ENCODE results near the gene ANKS1B.

ANKS1B gene

GRCh38 chr12:99553461-99553860 is 431.3 kb downstream of the ANKS1B start (continued):
- TF ChIP-seq PRDM4 (tag by site-specific recombination; IDR thresholded peaks at IDR 0.05) (no peak), ZNF529 (tag by site-specific recombination; IDR thresholded peaks at IDR 0.05; ENCODE audit: insufficient replicate concordance) (no peak)

- no peak overlapping the region for H3K4me3 ChIP-seq (ENCODE audit: low read depth, low read length)
- CTCF ChIA-PET, result no interaction called here
Measured at GRCh38 chr12:99552022-99552421, 432.7 kb downstream of the ANKS1B start.

GRCh38 chr12:99549651-99550050 is 435.1 kb downstream of the ANKS1B start:
- ChIA-PET POLR2A (no interaction called here), CTCF (no interaction called here)
- H3K4me1 ChIP-seq (ENCODE audit: control insufficient read depth, insufficient read depth, low read length), result no peaks in the 10 kb centered on the region
- no peak overlapping the region for H3K4me3 ChIP-seq (ENCODE audit: low read depth, low read length)
- no peaks in the 10 kb centered on the region for H3K36me3 ChIP-seq (ENCODE audit: control insufficient read depth in 2 of 2, insufficient read depth in 1 of 2, low read length in 2 of 2)
- no peak overlapping the region for H3K27ac ChIP-seq (ENCODE audit: extremely low read depth, low read depth, low read length)
- no peaks in the 10 kb centered on the region for H3K9me3 ChIP-seq (ENCODE audit: control insufficient read depth, insufficient read depth, low read depth, low read length)
- TF ChIP-seq ZNF76 (tag by site-specific recombination; IDR thresholded peaks at IDR 0.05; ENCODE audit: borderline replicate concordance, low read depth), result no peak
- TF ChIP-seq ZFP69B (tag by site-specific recombination; IDR thresholded peaks at IDR 0.05), result no peak
- no peak for TF ChIP-seq ZNF394 (tag by site-specific recombination; IDR thresholded peaks at IDR 0.05; ENCODE audit: borderline replicate concordance)
- TF ChIP-seq ZNF148 (tag by site-specific recombination; IDR thresholded peaks at IDR 0.05; ENCODE audit: borderline replicate concordance), result no peak
- no peak for TF ChIP-seq TRIM28 (IDR thresholded peaks at IDR 0.05; ENCODE audit: borderline replicate concordance, low read length)
- TF ChIP-seq ZNF184 (tag by site-specific recombination; IDR thresholded peaks at IDR 0.05), result no peak
- TF ChIP-seq ZNF138 (tag by site-specific recombination; IDR thresholded peaks at IDR 0.05; ENCODE audit: borderline replicate concordance), result no peak
- TF ChIP-seq ZIC2 (tag by site-specific recombination; IDR thresholded peaks at IDR 0.05), result no peak
- no peak for TF ChIP-seq ZBTB10 (tag by site-specific recombination; IDR thresholded peaks at IDR 0.05)
- TF ChIP-seq SALL2 (tag by site-specific recombination; IDR thresholded peaks at IDR 0.05; ENCODE audit: borderline replicate concordance), result no peak
- no peak for TF ChIP-seq ELK4 (IDR thresholded peaks at IDR 0.05; ENCODE audit: borderline replicate concordance, low read depth, low read length)
- no peak for TF ChIP-seq ZNF398 (tag by site-specific recombination; IDR thresholded peaks at IDR 0.05)
- TF ChIP-seq ZSCAN5A (tag by site-specific recombination; IDR thresholded peaks at IDR 0.05), result no peak
- TF ChIP-seq ZNF777 (tag by site-specific recombination; IDR thresholded peaks at IDR 0.05; ENCODE audit: borderline replicate concordance), result no peak
- TF ChIP-seq ZNF157 (tag by site-specific recombination; IDR thresholded peaks at IDR 0.05), result no peak

More at GRCh38 chr12:99552022-99552421, 432.7 kb downstream of the ANKS1B start:
- POLR2A ChIA-PET, result no interaction called here
- TF ChIP-seq ZNF19 (tag by site-specific recombination; IDR thresholded peaks at IDR 0.05; ENCODE audit: low read depth) (no peak), ZNF629 (tag by site-specific recombination; IDR thresholded peaks at IDR 0.05) (no peak), ZFP3 (tag by site-specific recombination; IDR thresholded peaks at IDR 0.05; ENCODE audit: low read depth) (no peak), ZNF311 (tag by site-specific recombination; IDR thresholded peaks at IDR 0.05; ENCODE audit: borderline replicate concordance) (no peak)
- Histone ChIP-seq H3K27ac (ENCODE audit: extremely low read depth, low read depth, low read length) (no peak overlapping the region), H3K4me1 (ENCODE audit: control insufficient read depth, insufficient read depth, low read length) (no peaks in the 10 kb centered on the region), H3K36me3 (ENCODE audit: control insufficient read depth in 2 of 2, insufficient read depth in 1 of 2, low read length in 2 of 2) (no peaks in the 10 kb centered on the region), H3K9me3 (ENCODE audit: control insufficient read depth, insufficient read depth, low read depth, low read length) (no peaks in the 10 kb centered on the region)

All from HEK293 (cell line).